ENCODE measurements around the gene MGAT4A.
"Not testable (repeated sequence)": the region's sequence is repeated elsewhere in the genome, so short reads cannot be mapped to it uniquely, and the experiment has no call there.

Gene MGAT4A

GRCh38 chr2:98607741-98608115 is 123.2 kb downstream of the MGAT4A start:
- DNase-seq (ENCODE audit: low read depth in 3 of 3): no peak

DNA sequence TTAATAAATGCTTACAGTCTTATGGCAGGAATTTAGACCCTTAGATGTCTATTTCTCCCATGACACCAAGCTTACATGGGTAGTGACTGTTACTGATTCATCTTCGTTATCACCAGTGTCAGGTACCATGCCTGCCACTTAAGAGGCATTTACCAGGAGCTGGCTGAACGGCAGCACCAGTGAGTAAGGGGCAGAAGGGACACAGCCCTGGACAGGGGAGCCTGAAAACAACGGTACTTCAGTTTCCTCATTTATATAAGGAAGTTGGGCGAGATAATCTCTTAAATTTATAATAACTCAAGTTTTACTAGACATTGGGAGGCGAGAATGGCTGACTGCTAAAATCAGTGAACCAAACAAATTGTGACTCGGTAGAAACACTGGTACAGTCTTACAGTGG is 123.8 kb downstream of the MGAT4A start:
- no peak for DNase-seq (ENCODE audit: low read depth in 3 of 3)

- no peak for DNase-seq (ENCODE audit: low read depth in 3 of 3)
Measured at GRCh38 chr2:98606431-98606830, 124.5 kb downstream of the MGAT4A start.

DNA sequence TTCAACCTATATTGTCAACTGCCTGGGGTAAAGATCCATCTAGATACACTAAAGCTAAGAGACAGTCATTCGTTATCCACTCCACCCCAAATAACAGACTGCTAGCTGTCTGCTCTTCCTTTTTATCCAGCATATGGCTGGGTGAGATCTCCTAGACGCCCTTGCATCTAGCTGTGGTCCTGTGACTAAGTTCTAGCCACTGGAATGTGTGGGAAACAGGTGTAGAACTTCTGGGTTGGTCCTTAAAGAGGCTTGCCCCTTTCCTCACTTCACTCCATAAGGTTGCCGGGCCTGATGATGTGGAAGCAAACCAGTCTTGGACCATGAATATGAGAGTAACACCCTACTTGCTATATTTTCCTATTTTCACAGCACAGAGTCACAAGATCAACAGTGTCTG is 125.9 kb downstream of the MGAT4A start:
- DNase-seq (ENCODE audit: low read depth in 3 of 3): no peak

GRCh38 chr2:98604547-98604946 is 126.4 kb downstream of the MGAT4A start:
- DNase-seq (ENCODE audit: low read depth in 3 of 3): no peak

DNA sequence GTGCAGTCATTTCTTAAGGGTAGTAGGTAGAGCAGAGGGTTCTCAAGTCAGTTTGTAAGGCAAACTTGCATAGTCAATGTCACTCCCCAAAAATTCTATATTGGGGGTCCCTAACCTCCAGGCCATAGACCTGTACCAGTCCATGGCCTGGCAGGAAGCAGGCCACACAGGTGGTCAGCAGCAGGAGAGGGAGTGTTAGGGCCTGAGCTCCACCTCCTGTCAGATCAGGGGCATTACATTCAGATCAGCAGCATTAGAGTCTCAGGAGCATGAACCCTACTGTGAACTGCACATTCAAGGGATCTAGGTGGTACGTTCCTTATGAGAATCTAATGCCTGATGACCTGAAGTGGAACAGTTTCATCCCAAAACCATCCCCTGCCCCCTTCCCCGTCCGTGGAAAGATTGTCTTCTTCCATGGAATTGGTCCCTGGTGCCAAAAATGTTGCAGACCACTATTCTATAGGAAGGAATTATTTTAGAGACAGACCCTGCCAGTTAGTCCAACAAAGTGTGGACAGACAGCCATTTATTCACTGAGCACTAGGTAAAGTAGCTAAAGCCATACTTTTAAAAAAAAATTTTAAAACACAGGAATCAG is 129.3 kb downstream of the MGAT4A start:
- DNase-seq (ENCODE audit: low read depth in 3 of 3): no peak

DNA sequence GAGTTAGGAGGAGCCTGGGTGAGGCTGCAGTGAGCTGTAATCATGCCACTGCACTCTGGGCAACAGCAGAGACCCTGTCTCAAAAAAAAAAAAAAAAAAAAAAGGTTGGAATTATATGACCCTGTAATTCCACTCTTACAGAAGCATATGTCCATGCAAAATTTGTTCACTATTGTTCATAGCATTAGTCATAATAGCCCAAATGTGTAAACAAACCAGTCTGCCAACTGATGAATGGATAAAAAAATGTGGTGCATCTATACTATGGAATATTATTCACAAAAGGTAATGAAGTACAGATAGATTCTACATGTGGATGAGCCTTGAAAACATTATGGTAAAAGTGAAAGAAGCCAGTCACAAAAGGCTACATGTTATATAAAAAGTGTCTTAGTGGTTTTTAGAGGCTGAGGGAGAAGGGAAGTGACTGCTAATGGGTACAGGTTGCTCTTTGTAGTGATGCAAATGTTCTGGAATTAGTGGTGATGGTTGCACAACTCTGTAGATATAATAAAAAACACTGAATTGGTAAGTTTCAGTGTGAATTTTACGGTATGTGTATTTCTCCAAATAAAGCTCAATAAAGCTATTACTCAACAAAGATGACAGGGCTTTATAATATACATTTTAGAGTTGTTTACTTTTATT is 132.0 kb downstream of the MGAT4A start:
- no peak for DNase-seq (ENCODE audit: low read depth in 3 of 3)

DNA sequence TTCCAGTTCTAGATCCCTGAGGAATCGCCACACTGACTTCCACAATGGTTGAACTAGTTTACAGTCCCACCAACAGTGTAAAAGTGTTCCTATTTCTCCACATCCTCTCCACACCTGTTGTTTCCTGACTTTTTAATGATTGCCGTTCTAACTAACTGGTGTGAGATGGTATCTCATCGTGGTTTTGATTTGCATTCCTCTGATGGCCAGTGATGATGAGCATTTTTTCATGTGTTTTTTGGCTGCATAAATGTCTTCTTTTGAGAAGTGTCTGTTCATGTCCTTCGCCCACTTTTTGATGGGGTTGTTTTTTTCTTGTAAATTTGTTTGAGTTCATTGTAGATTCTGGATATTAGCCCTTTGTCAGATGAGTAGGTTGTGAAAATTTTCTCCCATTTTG is 136.3 kb downstream of the MGAT4A start:
- DNase-seq (ENCODE audit: low read depth in 3 of 3): not testable (repeated sequence)

GRCh38 chr2:98592565-98592964 is 138.4 kb downstream of the MGAT4A start:
- no peak for DNase-seq (ENCODE audit: low read depth in 3 of 3)

DNA sequence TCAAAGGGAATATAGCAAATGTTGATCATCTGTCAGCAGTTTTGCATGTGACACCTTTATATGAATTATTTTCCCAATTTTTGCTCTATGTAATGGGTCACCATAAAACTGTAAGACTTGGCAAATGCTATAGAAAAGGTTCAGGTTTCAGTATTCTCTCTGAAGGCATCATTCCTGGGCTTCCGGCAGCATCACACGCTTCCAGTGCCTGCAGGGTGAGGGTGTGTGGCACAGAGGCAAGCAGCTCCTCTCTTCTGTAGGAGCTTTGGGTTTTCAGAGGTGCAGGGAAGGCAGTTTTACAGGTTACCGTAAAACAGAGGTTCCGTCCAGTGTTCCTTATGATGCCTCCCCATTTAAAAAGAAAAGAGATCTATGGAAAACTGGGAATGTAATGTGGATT is 141.4 kb downstream of the MGAT4A start:
- no peak for DNase-seq (ENCODE audit: low read depth in 3 of 3)

DNA sequence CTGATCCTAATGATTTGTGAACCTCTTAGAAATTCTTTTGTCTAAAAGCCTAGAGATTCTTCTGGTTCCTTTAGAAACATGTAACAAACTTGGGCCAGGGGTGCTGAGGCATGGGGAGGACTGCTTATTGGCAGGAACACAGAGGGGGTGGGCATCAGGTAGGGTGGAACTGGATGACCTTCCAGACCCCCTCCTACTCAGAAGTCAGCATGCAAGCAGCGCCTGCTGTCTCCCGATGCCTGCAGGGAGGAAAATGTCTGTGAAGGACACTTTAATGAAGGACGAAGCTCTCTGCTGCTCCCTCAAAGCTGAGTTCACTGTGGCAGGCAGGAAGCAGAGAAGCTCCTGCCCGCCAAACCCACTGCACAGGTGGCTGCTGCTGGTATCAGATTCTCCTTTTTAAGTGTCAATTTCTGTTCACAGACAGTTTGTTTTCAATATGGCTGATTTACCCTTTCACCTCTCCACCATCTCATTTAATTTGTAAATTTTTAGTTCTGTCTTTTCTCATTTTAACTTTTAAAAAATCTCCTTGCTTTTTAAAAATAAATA is 142.0 kb downstream of the MGAT4A start:
- no peak for DNase-seq (ENCODE audit: low read depth in 3 of 3)

GRCh38 chr2:98586551-98587140 is 144.3 kb downstream of the MGAT4A start:
- DNase-seq (ENCODE audit: low read depth in 3 of 3): no peak

- no peak for DNase-seq (ENCODE audit: low read depth in 3 of 3)
Measured at GRCh38 chr2:98585386-98585785, 145.5 kb downstream of the MGAT4A start.

DNA sequence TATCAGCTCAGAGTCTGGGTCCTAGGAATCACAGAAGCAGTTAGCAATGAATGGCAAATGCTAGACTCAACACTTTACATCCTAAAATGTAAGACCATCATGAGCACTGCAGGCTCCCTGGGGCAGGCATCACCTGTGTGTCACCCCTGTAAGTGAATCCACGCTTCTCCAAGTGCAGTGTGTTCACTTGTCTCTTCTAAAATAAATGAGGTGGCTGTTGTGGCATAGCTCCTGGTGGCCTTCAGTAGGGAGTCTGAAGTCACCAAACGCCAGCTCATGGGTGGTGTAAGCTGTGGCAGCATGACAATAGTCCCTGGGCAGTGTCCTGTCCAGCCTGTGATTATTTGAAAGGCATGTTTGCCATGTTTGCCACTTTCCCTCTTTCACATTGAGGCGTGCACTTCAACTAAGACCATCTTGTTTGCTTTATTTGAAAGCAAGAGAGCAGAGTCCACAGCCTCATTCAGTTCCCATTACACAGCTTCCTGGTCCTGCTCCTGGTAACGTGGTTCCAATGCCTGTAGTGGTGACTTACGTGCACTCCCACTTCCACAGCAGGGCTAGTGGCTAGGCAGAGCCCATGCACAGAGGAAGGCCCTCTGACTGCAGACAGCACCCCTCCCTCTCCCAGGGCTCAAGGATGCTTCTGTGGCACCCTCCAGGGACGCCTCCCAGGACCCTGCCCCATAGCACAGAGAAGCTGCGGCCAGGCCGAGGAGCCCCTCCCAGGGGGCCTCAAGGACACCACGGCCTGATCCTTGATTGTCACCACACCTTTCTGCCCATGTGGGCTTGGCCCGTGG is 146.9 kb downstream of the MGAT4A start:
- DNase-seq (ENCODE audit: low read depth in 3 of 3): no peak

DNA sequence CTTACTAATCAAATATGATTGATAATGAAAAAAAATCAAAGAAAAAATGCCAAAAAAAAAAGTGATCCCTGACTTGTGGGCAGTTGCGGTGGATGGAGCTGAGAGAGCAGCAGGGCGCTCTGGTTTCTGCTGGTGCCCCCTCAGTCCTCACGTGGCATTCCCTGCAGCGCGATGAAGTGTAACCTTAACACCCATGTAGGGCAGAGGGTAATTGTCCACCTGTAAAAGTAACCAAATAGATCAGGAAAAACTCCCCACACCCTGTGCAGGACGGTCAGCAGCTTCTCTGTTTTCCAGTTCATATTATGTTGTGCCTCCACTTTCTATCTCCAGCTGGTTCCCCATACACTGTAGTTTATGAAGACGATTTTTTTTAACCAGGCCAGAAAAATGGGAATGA is 147.7 kb downstream of the MGAT4A start:
- no peak for DNase-seq (ENCODE audit: low read depth in 3 of 3)

DNA sequence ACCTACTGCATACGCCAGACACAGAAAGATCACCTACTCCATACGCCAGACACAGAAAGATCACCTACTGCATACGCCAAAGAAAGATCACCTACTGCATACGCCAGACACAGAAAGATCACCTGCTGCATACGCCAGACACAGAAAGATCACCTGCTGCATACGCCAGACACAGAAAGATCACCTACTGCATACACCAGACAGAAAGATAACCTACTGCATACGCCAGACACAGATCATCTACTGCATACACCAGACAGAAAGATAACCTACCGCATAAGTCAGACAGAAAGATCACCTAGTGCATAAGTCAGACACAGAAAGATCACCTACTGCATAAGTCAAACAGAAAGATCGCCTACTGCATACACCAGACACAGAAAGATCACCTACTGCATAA is 148.4 kb downstream of the MGAT4A start:
- no peak for DNase-seq (ENCODE audit: low read depth in 3 of 3)

- no peak for DNase-seq (ENCODE audit: low read depth in 3 of 3)
Measured at GRCh38 chr2:98580656-98581284, 150.2 kb downstream of the MGAT4A start.

GRCh38 chr2:98579926-98580325 is 151.0 kb downstream of the MGAT4A start:
- DNase-seq (ENCODE audit: low read depth in 3 of 3): no peak

DNA sequence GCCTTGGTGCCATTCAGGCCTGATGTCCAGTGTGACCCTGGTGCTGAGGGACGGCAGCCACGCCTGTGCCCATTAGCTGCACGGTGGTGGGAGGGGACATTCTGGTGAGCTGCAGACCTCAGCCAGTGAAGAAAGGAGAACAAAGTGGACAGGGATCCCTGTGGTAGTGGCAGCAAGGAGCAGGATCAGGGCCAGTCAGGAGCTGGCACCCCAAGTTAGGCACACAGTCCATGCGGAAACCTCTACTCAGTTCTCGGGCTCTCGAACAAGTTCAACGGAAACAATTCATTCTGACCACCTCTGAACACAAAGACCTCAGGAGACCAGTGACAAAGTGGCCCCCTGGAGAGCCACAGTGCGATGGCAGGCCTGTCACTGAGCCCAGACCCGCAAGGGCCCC is 152.7 kb downstream of the MGAT4A start:
- no peak for DNase-seq (ENCODE audit: low read depth in 3 of 3)

DNA sequence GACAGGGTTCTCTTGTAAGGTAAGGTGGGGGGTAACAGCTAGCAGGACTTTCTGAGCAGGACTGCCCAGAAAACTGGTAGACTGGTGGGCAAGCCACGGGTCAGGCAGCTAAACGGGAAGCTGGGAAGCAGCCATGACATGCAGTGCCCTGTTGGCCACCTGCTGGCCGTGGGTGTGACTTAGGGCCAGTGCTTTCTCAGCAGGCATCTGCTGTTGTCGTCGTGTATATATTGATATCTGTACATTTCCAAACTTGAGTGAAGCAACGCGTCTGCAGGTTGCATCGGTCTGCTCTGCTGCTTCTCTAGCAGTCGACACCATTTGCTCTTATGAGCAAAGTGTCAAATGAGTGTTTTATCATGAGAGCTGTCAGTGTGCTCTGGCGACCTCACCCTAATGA is 153.6 kb downstream of the MGAT4A start:
- no peak for DNase-seq (ENCODE audit: low read depth in 3 of 3)

GRCh38 chr2:98576666-98577312 is 154.1 kb downstream of the MGAT4A start:
- DNase-seq (ENCODE audit: low read depth in 3 of 3): no peak
